H1 (cell line): ENCODE results near the gene TMEM273. TPM values are rescaled to one million over a fixed set of nuclear protein-coding genes. Genes with fewer than 3 reads are reported as not detected.
A peak's percentile ranks its signal among the peaks of the same experiment; 100 is the strongest.

Experiments used
- CTCF ChIA-PET: fragments of 300-600 bp; sonication (Branson Sonifier 250); formaldehyde crosslinking; loops from one replicate; lab custom pipeline; 2021; ENCODE audit not compliant: partially characterized antibody; lab: Charles Lee
- POLR2A ChIA-PET: fragments of 300-600 bp; sonication (Branson Sonifier 250); formaldehyde crosslinking; loops from one replicate; lab custom pipeline; 2021; ENCODE audit warnings: inconsistent platforms; ENCODE audit not compliant: partially characterized antibody; lab: Charles Lee
- DNase-seq, 2 experiments: peaks; one replicate each; pipeline versions ENCODE4 v3.0.0 to v3.0.0-alpha.2; 2010 to 2022; ENCODE audit warnings: low spot score in 2 of 2, low read depth in 1 of 2, mixed read lengths in 1 of 2
- FAIRE-seq: peaks from 2 replicates; lab custom pipeline; 2011; peaks lifted over from hg19 to GRCh38; lab: Jason Lieb, UNC
- H2AFZ ChIP-seq: 2 replicates; pipeline ENCODE4 v1.8.1; 2012; ENCODE audit warnings: low read length, inconsistent platforms
- H2AK5ac ChIP-seq: 2 replicates; pipeline ENCODE4 v1.6.1; 2013; ENCODE audit warnings: low read depth, low read length
- H2BK120ac ChIP-seq: replicated peaks from 2 replicates; pipeline ENCODE3; 2013; ENCODE audit warnings: low read depth, low read length, inconsistent platforms
- H2BK12ac ChIP-seq: 2 replicates; pipeline ENCODE4 v1.6.1; 2013; ENCODE audit warnings: low read depth, low read length
- H2BK15ac ChIP-seq: 2 replicates; pipeline ENCODE4 v1.6.1; 2013; ENCODE audit warnings: low read length
- H2BK20ac ChIP-seq: 2 replicates; pipeline ENCODE4 v1.6.1; 2013; ENCODE audit warnings: low read length
- H2BK5ac ChIP-seq: 2 replicates; pipeline ENCODE4 v1.6.1; 2013; ENCODE audit warnings: low read depth, low read length
- H3K14ac ChIP-seq: 2 replicates; pipeline ENCODE4 v1.6.1; 2013; ENCODE audit warnings: inconsistent platforms; ENCODE audit not compliant: insufficient read length
- H3K18ac ChIP-seq: 2 replicates; pipeline ENCODE4 v1.6.1; 2013; ENCODE audit warnings: low read length; ENCODE audit errors: extremely low read depth
- H3K23ac ChIP-seq: 2 replicates; pipeline ENCODE4 v1.6.1; 2013; ENCODE audit warnings: inconsistent platforms; ENCODE audit not compliant: insufficient read length
- H3K23me2 ChIP-seq: 2 replicates; pipeline ENCODE4 v1.6.1; 2013; ENCODE audit warnings: low read depth, low read length
- H3K27ac ChIP-seq: 2 replicates; pipeline ENCODE4 v1.6.1; 2011; ENCODE audit warnings: low read depth, low read length, inconsistent platforms
- H3K27me3 ChIP-seq, 4 experiments: replicated peaks in 1 of 4; 1 replicate in 1 of 4; 2 replicates in 3 of 4; pipeline versions ENCODE4 v1.6.1 to v1.8.1; 2011 to 2013; ENCODE audit warnings: low read length in 3 of 4, mild to moderate bottlenecking in 3 of 4, inconsistent platforms in 2 of 4, mixed read lengths in 2 of 4, moderate library complexity in 1 of 4; ENCODE audit not compliant: control insufficient read depth in 3 of 4, insufficient read depth in 3 of 4; ENCODE audit errors: extremely low read depth in 1 of 4
- H3K36me3 ChIP-seq, 4 experiments: 2 replicates each; pipeline versions ENCODE4 v1.6.1 to v1.8.1; 2011 to 2013; ENCODE audit warnings: mild to moderate bottlenecking in 4 of 4, low read length in 3 of 4, moderate library complexity in 2 of 4, control low read depth in 1 of 4, inconsistent platforms in 1 of 4; ENCODE audit not compliant: insufficient read depth in 4 of 4, control insufficient read depth in 2 of 4
- H3K4ac ChIP-seq: replicated peaks from 2 replicates; pipeline ENCODE3; 2013; ENCODE audit warnings: low read length, low read depth, mixed read lengths, inconsistent platforms; ENCODE audit not compliant: insufficient read length
- H3K4me1 ChIP-seq, 4 experiments: replicated peaks in 1 of 4; 1 replicate in 1 of 4; 2 replicates in 3 of 4; pipeline versions ENCODE4 v1.6.1 to v1.8.1; 2011 to 2013; ENCODE audit warnings: low read length in 3 of 4, inconsistent platforms in 2 of 4, mixed read lengths in 1 of 4; ENCODE audit not compliant: insufficient read depth in 4 of 4, control insufficient read depth in 3 of 4
- H3K4me2 ChIP-seq, 2 experiments: 2 replicates each; pipeline versions ENCODE4 v1.6.1 to v1.8.1; 2011 to 2013; ENCODE audit warnings: low read depth in 2 of 2, low read length in 2 of 2, control low read depth in 1 of 2, inconsistent platforms in 1 of 2, mild to moderate bottlenecking in 1 of 2; ENCODE audit not compliant: insufficient read depth in 1 of 2
- H3K4me3 ChIP-seq, 4 experiments: fragments of 200-600, 300-600 bp in 1 of 4; sonication (generic), shearing (Covaris generic), sonication (Bioruptor Twin) in 1 of 4; 2 replicates each; pipeline versions ENCODE4 v1.5.1 to v1.8.1; 2011 to 2016; ENCODE audit warnings: low read length in 4 of 4, low read depth in 3 of 4, control low read depth in 2 of 4, inconsistent platforms in 2 of 4, mild to moderate bottlenecking in 2 of 4, mixed read lengths in 1 of 4, moderate library complexity in 1 of 4; ENCODE audit not compliant: insufficient read depth in 2 of 4; ENCODE audit errors: extremely low read depth in 1 of 4
- H3K56ac ChIP-seq: replicated peaks from 2 replicates; pipeline ENCODE3; 2013; ENCODE audit warnings: low read depth, mild to moderate bottlenecking, mixed read lengths, low read length, inconsistent platforms; ENCODE audit not compliant: insufficient read length
- H3K79me1 ChIP-seq: 2 replicates; pipeline ENCODE4 v1.6.1; 2013; ENCODE audit warnings: low read depth, low read length, control low read depth
- H3K79me2 ChIP-seq, 2 experiments: 2 replicates each; pipeline versions ENCODE4 v1.6.1 to v1.8.1; 2012 to 2013; ENCODE audit warnings: low read length in 2 of 2, mild to moderate bottlenecking in 2 of 2, inconsistent platforms in 1 of 2; ENCODE audit not compliant: insufficient read depth in 2 of 2, control insufficient read depth in 1 of 2
- H3K9ac ChIP-seq, 4 experiments: replicated peaks in 1 of 4; 1 replicate in 1 of 4; 2 replicates in 3 of 4; pipeline versions ENCODE4 v1.6.1 to v1.8.1; 2011 to 2013; ENCODE audit warnings: low read depth in 3 of 4, low read length in 3 of 4, control low read depth in 2 of 4, mild to moderate bottlenecking in 2 of 4, moderate library complexity in 2 of 4, inconsistent platforms in 1 of 4; ENCODE audit errors: extremely low read depth in 1 of 4
- H3K9me3 ChIP-seq, 2 experiments: 2 replicates each; pipeline versions ENCODE4 v1.6.1 to v1.8.1; 2012 to 2013; ENCODE audit warnings: mild to moderate bottlenecking in 2 of 2, moderate library complexity in 2 of 2, control low read depth in 1 of 2, inconsistent platforms in 1 of 2, low read depth in 1 of 2, low read length in 1 of 2, mixed read lengths in 1 of 2; ENCODE audit not compliant: insufficient read depth in 2 of 2
- H4K20me1 ChIP-seq, 2 experiments: replicated peaks in 1 of 2; 2 replicates each; pipeline versions ENCODE3 to v1.8.1; 2011 to 2013; ENCODE audit warnings: inconsistent platforms in 2 of 2, low read length in 2 of 2, mild to moderate bottlenecking in 1 of 2; ENCODE audit not compliant: insufficient read depth in 2 of 2, control insufficient read depth in 1 of 2
- H4K5ac ChIP-seq: 2 replicates; pipeline ENCODE4 v1.6.1; 2013; ENCODE audit warnings: low read length, low read depth, mixed read lengths, inconsistent platforms; ENCODE audit not compliant: insufficient read length
- H4K8ac ChIP-seq: 2 replicates; pipeline ENCODE4 v1.8.0; 2013; ENCODE audit warnings: mild to moderate bottlenecking, moderate library complexity, low read length, inconsistent platforms; ENCODE audit not compliant: insufficient read depth; ENCODE audit errors: extremely low read depth
- H4K91ac ChIP-seq: replicated peaks from 2 replicates; pipeline ENCODE3; 2013; ENCODE audit warnings: low read length, mixed read lengths, inconsistent platforms; ENCODE audit not compliant: insufficient read length
- ATF2 ChIP-seq: IDR thresholded peaks from 2 replicates; pipeline ENCODE4 v1.6.1; 2012; ENCODE audit warnings: low read length, inconsistent platforms
- BACH1 ChIP-seq: IDR thresholded peaks from 2 replicates; pipeline ENCODE4 v1.6.1; 2012; ENCODE audit warnings: low read length, improper control_type of control experiment
- CEBPB ChIP-seq: IDR thresholded peaks from 2 replicates; pipeline ENCODE4 v1.6.1; 2012; ENCODE audit warnings: low read depth, low read length
- JUND ChIP-seq: IDR thresholded peaks from 2 replicates; pipeline ENCODE4 v1.6.1; 2011; ENCODE audit warnings: mild to moderate bottlenecking, improper control_type of control experiment, low read length
- NANOG ChIP-seq: IDR thresholded peaks from 2 replicates; pipeline ENCODE4 v1.6.1; 2011; ENCODE audit warnings: low read length, low read depth, mild to moderate bottlenecking, inconsistent platforms; ENCODE audit not compliant: insufficient read depth, poor library complexity, severe bottlenecking
- PHF8 ChIP-seq: fragments of 200-600 bp; sonication (generic); conservative IDR thresholded peaks from 2 replicates; pipeline ENCODE4 v1.7.1; 2012; ENCODE audit warnings: low read depth, mild to moderate bottlenecking, inconsistent platforms, low read length, moderate library complexity
- RFX5 ChIP-seq: IDR thresholded peaks from 2 replicates; pipeline ENCODE4 v1.6.1; 2011; ENCODE audit warnings: low read depth, low read length, improper control_type of control experiment, borderline replicate concordance
- RNF2 ChIP-seq: fragments of 200-900, 300-1000 bp; sonication (generic); IDR thresholded peaks from 2 replicates; pipeline ENCODE4 v1.7.1; 2016; ENCODE audit warnings: borderline replicate concordance, low read depth, mild to moderate bottlenecking, antibody characterized with exemption, low read length; ENCODE audit not compliant: poor library complexity, severe bottlenecking; ENCODE audit errors: missing control alignments
- TAF7 ChIP-seq: optimal IDR thresholded peaks from 2 replicates; pipeline ENCODE3; 2011; ENCODE audit warnings: low read depth, mild to moderate bottlenecking, inconsistent platforms, low read length, moderate library complexity, borderline replicate concordance
- USF2 ChIP-seq: IDR thresholded peaks from 2 replicates; pipeline ENCODE4 v1.6.1; 2011; ENCODE audit warnings: low read length, improper control_type of control experiment
- polyA plus RNA-seq, 7 experiments: library from polyadenylated mRNA; depleted of rRNA in 3 of 7; stranded (reverse) in 5 of 7; unstranded in 2 of 7; fragments of >200 nt in 5 of 7; fragments of 200-250 nt in 2 of 7; gene quantifications; 1 replicate in 5 of 7; 2 replicates in 1 of 7; 4 replicates in 1 of 7; pipeline versions ENCODE4 v1.2.1 to v1.2.3, GENCODE V29; 2011 to 2013; ENCODE audit warnings: missing spikeins in 2 of 7, mixed read lengths in 2 of 7
- total RNA-seq: library from RNA; stranded (reverse); fragmentation: NEBNext Ultra II Directional; extraction: Animal tissue kit (Norgen Biotek cat#: 25700); gene quantifications from 2 replicates; pipeline ENCODE4 v1.2.1, GENCODE V29; 2021

Gene TMEM273
- total and polyA plus RNA-seq, 2 of the 8 experiments (the other 6 are each of a cell fraction or from before 2014, with no cell fraction given): not detected

GRCh38 chr10:49143249-49143648 lies 44.9 kb downstream of the TMEM273 start:
- no peak for DNase-seq
- Histone ChIP-seq H3K9me3 (peaks cover 0 to 4% of the 10 kb centered on the region in 2 experiments; a peak in 1 of 4 replicates), H3K79me2 (no peaks in the 10 kb centered on the region), H2BK15ac (no peak overlapping the region), H3K4me1 (peaks cover 1 to 6% (median 3%) of the 10 kb centered on the region in 4 experiments; a peak in 2 of 7 replicates), H4K8ac (no peak overlapping the region), H3K27ac (no peak overlapping the region), H4K5ac (no peak overlapping the region), H3K9ac (no peak overlapping the region), H3K27me3 (no peaks in the 10 kb centered on the region), H2BK12ac (no peak overlapping the region; the same call in 1 of the 2 replicates), H3K36me3 (no peaks in the 10 kb centered on the region), H3K23me2 (no peaks in the 10 kb centered on the region), H2BK120ac (no peak overlapping the region), H4K20me1 (no peaks in the 10 kb centered on the region), H4K91ac (no peak overlapping the region), H2BK20ac (no peak overlapping the region), H3K56ac (no peak overlapping the region), H3K4ac (no peak overlapping the region), H3K18ac (no peak overlapping the region), H2AK5ac (no peak overlapping the region), H2AFZ (no peak overlapping the region), H2BK5ac (0 out of 2 replicates have a peak overlapping the region, but pooled peaks have one; percentile 66), H3K79me1 (no peaks in the 10 kb centered on the region), H3K14ac (no peak overlapping the region), H3K23ac (no peak overlapping the region), H3K4me2 (no peak overlapping the region), H3K4me3 (no peak overlapping the region)
- CTCF ChIA-PET: interaction anchor here (1.0 to 4.3 kb wide), 2 partner anchors 9 to 18 kb away, joined by 4 to 13 read pairs; no protein-coding TSS in a partner anchor
- POLR2A ChIA-PET: no interaction called here
- FAIRE-seq: peak; percentile 76
- TF ChIP-seq CEBPB (peak; percentile 97), NANOG (no peak), ATF2 (0 out of 2 replicates have a peak, but pooled peaks have one; percentile 81), USF2 (no peak), JUND (peak; percentile 89), BACH1 (no peak), RNF2 (no peak), RFX5 (no peak), PHF8 (no peak), TAF7 (no peak)
